ENCODE results near the gene RGS7.
"Not testable (repeated sequence)": the region's sequence is repeated elsewhere in the genome, so short reads cannot be mapped to it uniquely, and the experiment has no call there.

Gene RGS7

GRCh38 chr1:241311056-241311746, 45.8 kb downstream of the RGS7 start:
- TF ChIP-seq CTCF (IDR thresholded peaks at IDR 0.05; ENCODE audit: low read depth, low read length) = peak; percentile 13
- DNase-seq (ENCODE audit: extremely low read depth, low read depth) = no peak

DNA sequence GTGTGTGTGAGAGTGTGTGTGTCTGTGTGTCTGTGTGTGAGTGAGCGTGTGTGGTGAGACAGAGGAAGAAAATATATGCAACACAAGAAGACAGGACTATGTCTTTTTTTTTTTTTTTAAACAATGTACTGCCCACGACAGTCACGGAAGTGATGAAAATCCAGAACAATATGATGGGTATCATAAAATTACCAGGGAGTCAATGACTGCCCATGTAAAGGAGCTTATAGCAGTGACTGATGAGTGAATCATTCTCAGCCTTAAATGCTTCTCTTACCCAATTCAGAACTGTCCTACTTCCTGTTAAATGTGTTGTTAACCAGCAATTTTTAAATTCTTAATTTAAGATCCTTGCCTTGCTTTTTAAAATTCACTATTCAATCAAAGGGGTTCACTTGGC, 46.6 kb downstream of the RGS7 start:
- no peak for TF ChIP-seq CTCF (IDR thresholded peaks at IDR 0.05; ENCODE audit: low read depth, low read length)
- DNase-seq (ENCODE audit: extremely low read depth, low read depth) = no peak

GRCh38 chr1:241309651-241310050, 47.4 kb downstream of the RGS7 start:
- DNase-seq (ENCODE audit: extremely low read depth, low read depth) = no peak
- TF ChIP-seq CTCF (IDR thresholded peaks at IDR 0.05; ENCODE audit: low read depth, low read length) = no peak

GRCh38 chr1:241308471-241308870, 48.5 kb downstream of the RGS7 start:
- no peak for TF ChIP-seq CTCF (IDR thresholded peaks at IDR 0.05; ENCODE audit: low read depth, low read length)
- no peak for DNase-seq (ENCODE audit: extremely low read depth, low read depth)

DNA sequence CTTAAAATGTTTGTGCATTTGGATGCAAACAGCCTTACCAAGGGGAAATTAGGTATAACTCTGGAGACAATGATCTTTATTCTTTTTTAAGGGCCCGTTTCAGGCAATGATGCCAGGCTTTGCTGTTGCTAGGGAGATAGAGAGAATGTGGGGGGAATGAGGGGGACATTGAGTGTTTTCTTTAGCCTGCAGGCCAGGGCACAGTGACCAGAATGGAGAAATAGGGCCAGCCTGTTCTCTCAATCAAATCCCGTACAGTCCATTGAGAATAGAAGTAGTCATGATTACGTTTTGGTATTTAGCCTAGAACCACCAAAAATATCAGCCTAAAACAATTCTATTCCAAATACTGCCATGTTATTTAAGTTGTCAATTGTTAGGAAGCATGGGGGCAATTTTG, 49.0 kb downstream of the RGS7 start:
- TF ChIP-seq CTCF (IDR thresholded peaks at IDR 0.05; ENCODE audit: low read depth, low read length) = no peak
- no peak for DNase-seq (ENCODE audit: extremely low read depth, low read depth)

- no peak for TF ChIP-seq CTCF (IDR thresholded peaks at IDR 0.05; ENCODE audit: low read depth, low read length)
- no peak for DNase-seq (ENCODE audit: extremely low read depth, low read depth)
Observed at GRCh38 chr1:241306125-241306790, 50.7 kb downstream of the RGS7 start.

- not testable (repeated sequence) for DNase-seq (ENCODE audit: extremely low read depth, low read depth)
Observed at GRCh38 chr1:241302024-241302423, 55.0 kb downstream of the RGS7 start.

DNA sequence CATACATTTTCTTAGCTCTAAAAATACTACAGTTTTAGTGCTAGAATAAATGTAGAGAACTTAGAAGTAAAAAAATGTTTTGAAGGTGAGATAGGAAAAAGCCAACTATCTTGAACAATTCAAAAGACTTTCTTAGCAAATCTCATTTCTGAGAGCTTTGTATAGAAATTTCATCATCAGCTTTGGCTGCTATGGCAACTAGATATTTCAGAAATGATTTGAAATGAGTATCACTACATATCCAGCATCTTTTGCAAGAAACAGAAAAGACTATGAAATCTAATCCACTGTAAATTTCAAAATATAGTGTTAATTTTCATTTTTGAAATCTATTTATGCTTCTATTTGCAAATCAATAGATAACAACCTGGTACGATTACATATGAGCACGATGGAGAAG, 57.7 kb downstream of the RGS7 start:
- TF ChIP-seq CTCF (IDR thresholded peaks at IDR 0.05; ENCODE audit: low read depth, low read length) = no peak
- DNase-seq (ENCODE audit: extremely low read depth, low read depth) = no peak
